Stimulated activated naive CD8-positive, alpha-beta T cell treated with anti-CD3 and anti-CD28 coated beads, Interleukin-15, amount 100 ng/mL, for 72 hours (primary cell): ENCODE results near the gene BTBD2.
A peak's percentile ranks its signal among the peaks of the same experiment; 100 is the strongest.

Experiments
- ATAC-seq: fragments of 150-1000 bp; cut with Tn5 transposase; 2 replicates; pipeline ENCODE4 v1.10.0; 2021; ENCODE audit warnings: mild to moderate bottlenecking, moderate library complexity
- DNase-seq, 2 donors: peaks; one replicate each; pipeline ENCODE4 v3.0.0; 2021 to 2022
- H3K27ac Mint-ChIP-seq, 2 donors: one replicate each; pipeline ENCODE4 v1.8.0; 2022; ENCODE audit warnings: mild to moderate bottlenecking in 2 of 2, mixed read lengths in 2 of 2, moderate library complexity in 2 of 2
- H3K27me3 Mint-ChIP-seq: one replicate; pipeline ENCODE4 v1.8.0; 2022; ENCODE audit warnings: mixed read lengths
- H3K4me1 Mint-ChIP-seq: one replicate; pipeline ENCODE4 v1.8.0; 2022; ENCODE audit warnings: mild to moderate bottlenecking, mixed read lengths
- H3K4me3 Mint-ChIP-seq, 2 donors: one replicate each; pipeline ENCODE4 v1.8.0; 2022; ENCODE audit warnings: mild to moderate bottlenecking in 2 of 2, mixed read lengths in 2 of 2, moderate library complexity in 1 of 2
- H3K9me3 Mint-ChIP-seq, 2 donors: one replicate each; pipeline ENCODE4 v1.8.0; 2022; ENCODE audit warnings: mixed read lengths in 2 of 2

Gene BTBD2

GRCh38 chr19:1970003-1970805 is 45.3 kb downstream of the BTBD2 start:
- H3K27ac Mint-ChIP-seq = peak overlapping the region in 1 of 2 donors; percentile 42
- DNase-seq = no peak

GRCh38 chr19:1969176-1970002 is 46.1 kb downstream of the BTBD2 start:
- peaks cover 31% of the 10 kb centered on the region for H3K4me1 Mint-ChIP-seq
- ATAC-seq = no peak
- H3K27me3 Mint-ChIP-seq = no peaks in the 10 kb centered on the region
- peak overlapping the region; percentile 65 to 77 for H3K27ac Mint-ChIP-seq
- H3K4me3 Mint-ChIP-seq = no peak overlapping the region
- no peak for DNase-seq
- H3K9me3 Mint-ChIP-seq = no peaks in the 10 kb centered on the region

More at GRCh38 chr19:1970003-1970805, 45.3 kb downstream of the BTBD2 start:
- Mint-ChIP-seq H3K4me1 (peaks cover 31% of the 10 kb centered on the region), H3K27me3 (no peaks in the 10 kb centered on the region), H3K9me3 (no peaks in the 10 kb centered on the region), H3K4me3 (no peak overlapping the region)
- ATAC-seq = no peak

- DNase-seq (no peak), ATAC-seq (no peak)
- H3K4me1 Mint-ChIP-seq = peaks cover 31% of the 10 kb centered on the region
- H3K27ac Mint-ChIP-seq = peak overlapping the region in 1 of 2 donors; percentile 77
- no peak overlapping the region for H3K4me3 Mint-ChIP-seq
- no peaks in the 10 kb centered on the region for H3K27me3 Mint-ChIP-seq
- no peaks in the 10 kb centered on the region for H3K9me3 Mint-ChIP-seq
Measured at GRCh38 chr19:1968279-1969175, 47.0 kb downstream of the BTBD2 start.

- Mint-ChIP-seq H3K4me3 (peak overlapping the region; percentile 51 to 79), H3K27me3 (no peaks in the 10 kb centered on the region), H3K9me3 (no peaks in the 10 kb centered on the region), H3K27ac (no peak overlapping the region), H3K4me1 (peaks cover 31% of the 10 kb centered on the region)
- peak; percentile 85 for ATAC-seq
- DNase-seq = peak; percentile 31 to 43
Measured at GRCh38 chr19:1967087-1967608, 48.4 kb downstream of the BTBD2 start.

- Mint-ChIP-seq H3K9me3 (no peaks in the 10 kb centered on the region), H3K4me3 (no peak overlapping the region), H3K27ac (no peak overlapping the region), H3K27me3 (no peaks in the 10 kb centered on the region), H3K4me1 (peaks cover 51% of the 10 kb centered on the region)
- no peak for ATAC-seq
- DNase-seq = no peak
Measured at GRCh38 chr19:1962674-1963073, 52.8 kb downstream of the BTBD2 start.

- no peak overlapping the region for H3K4me3 Mint-ChIP-seq
- no peaks in the 10 kb centered on the region for H3K9me3 Mint-ChIP-seq
- H3K27ac Mint-ChIP-seq = peak overlapping the region in 1 of 2 donors; percentile 19
- DNase-seq = no peak
- no peak for ATAC-seq
- peaks cover 53% of the 10 kb centered on the region for H3K4me1 Mint-ChIP-seq
- H3K27me3 Mint-ChIP-seq = no peaks in the 10 kb centered on the region
Measured at GRCh38 chr19:1961000-1961883, 54.3 kb downstream of the BTBD2 start.

- Mint-ChIP-seq H3K27me3 (no peaks in the 10 kb centered on the region), H3K27ac (peak overlapping the region in 1 of 2 donors; percentile 59), H3K4me3 (no peak overlapping the region), H3K9me3 (no peaks in the 10 kb centered on the region), H3K4me1 (peaks cover 53% of the 10 kb centered on the region)
- DNase-seq (no peak), ATAC-seq (no peak)
Measured at GRCh38 chr19:1959928-1960589, 55.5 kb downstream of the BTBD2 start.

GRCh38 chr19:1957562-1958248 is 57.8 kb downstream of the BTBD2 start:
- H3K4me3 Mint-ChIP-seq = no peak overlapping the region
- H3K27ac Mint-ChIP-seq = no peak overlapping the region
- H3K4me1 Mint-ChIP-seq = peaks cover 67% of the 10 kb centered on the region

GRCh38 chr19:1956868-1957492 is 58.5 kb downstream of the BTBD2 start:
- no peak for DNase-seq
- peaks cover 70% of the 10 kb centered on the region for H3K4me1 Mint-ChIP-seq
- H3K4me3 Mint-ChIP-seq = no peak overlapping the region
- H3K27me3 Mint-ChIP-seq = no peaks in the 10 kb centered on the region
- H3K27ac Mint-ChIP-seq = peak overlapping the region in 1 of 2 donors; percentile 83
- H3K9me3 Mint-ChIP-seq = no peaks in the 10 kb centered on the region
- ATAC-seq = no peak

More at GRCh38 chr19:1957562-1958248, 57.8 kb downstream of the BTBD2 start:
- peak; percentile 22 for ATAC-seq
- Mint-ChIP-seq H3K9me3 (no peaks in the 10 kb centered on the region), H3K27me3 (no peaks in the 10 kb centered on the region)
- no peak for DNase-seq

- H3K4me1 Mint-ChIP-seq = peaks cover 61% of the 10 kb centered on the region
- no peaks in the 10 kb centered on the region for H3K9me3 Mint-ChIP-seq
- no peak for ATAC-seq
- DNase-seq = no peak
- H3K4me3 Mint-ChIP-seq = no peak overlapping the region
- peak overlapping the region in 1 of 2 donors; percentile 83 for H3K27ac Mint-ChIP-seq
- H3K27me3 Mint-ChIP-seq = no peaks in the 10 kb centered on the region
Measured at GRCh38 chr19:1956122-1956494, 59.4 kb downstream of the BTBD2 start.

- Mint-ChIP-seq H3K27me3 (no peaks in the 10 kb centered on the region), H3K27ac (peak overlapping the region; percentile 26 to 54), H3K4me1 (peaks cover 63% of the 10 kb centered on the region), H3K9me3 (no peaks in the 10 kb centered on the region), H3K4me3 (no peak overlapping the region)
- ATAC-seq = no peak
- no peak for DNase-seq
Measured at GRCh38 chr19:1955171-1956121, 60.1 kb downstream of the BTBD2 start.

- H3K4me3 Mint-ChIP-seq = no peak overlapping the region
- DNase-seq (no peak), ATAC-seq (no peak)
- H3K9me3 Mint-ChIP-seq = no peaks in the 10 kb centered on the region
- H3K4me1 Mint-ChIP-seq = peaks cover 63% of the 10 kb centered on the region
- peak overlapping the region in 1 of 2 donors; percentile 40 for H3K27ac Mint-ChIP-seq
- no peaks in the 10 kb centered on the region for H3K27me3 Mint-ChIP-seq
Measured at GRCh38 chr19:1954532-1954933, 61.0 kb downstream of the BTBD2 start.
